Prostate gland (tissue), 2 donors: ENCODE measurements around the gene TLCD5.

Source experiments
- CTCF ChIP-seq, 4 experiments: fragments of 200-600 bp in 2 of 4; fragments of 450-650 bp in 2 of 4; sonication (generic) in 2 of 4; IDR thresholded peaks; 1 replicate in 3 of 4; 2 replicates in 1 of 4; pipeline ENCODE4 v1.5.1; 2016 to 2019; ENCODE audit warnings: antibody characterized with exemption in 4 of 4, mild to moderate bottlenecking in 2 of 4, moderate library complexity in 2 of 4
- POLR2A ChIP-seq: fragments of 450-650 bp; IDR thresholded peaks from one replicate; pipeline ENCODE4 v1.6.1; 2016; ENCODE audit warnings: antibody characterized with exemption, mild to moderate bottlenecking
- POLR2AphosphoS5 ChIP-seq: sonication (generic); formaldehyde crosslinking; IDR thresholded peaks from one replicate; pipeline ENCODE4 v1.6.1; 2017; ENCODE audit warnings: antibody characterized with exemption

- TF ChIP-seq CTCF (IDR thresholded peaks at IDR 0.05) (no peak), POLR2A (no peak), POLR2AphosphoS5 (no peak)
These were observed 17.6 kb upstream of the TLCD5 start for GRCh38 chr11:120307476-120307875.
